DND-41 (cell line): ENCODE measurements around the gene PRSS33.

ENCODE experiments used
- ATAC-seq: fragments of 200-7000 bp; cut with Tn5 transposase; 3 replicates; pipeline ENCODE4 v1.9.1; 2021; ENCODE audit warnings: low read depth; ENCODE audit not compliant: insufficient read depth
- DNase-seq: peaks from one replicate; pipeline ENCODE4 v3.0.0-alpha.2; 2020
- H2AFZ ChIP-seq: 2 replicates; pipeline ENCODE4 v1.6.0; 2012; ENCODE audit warnings: low read depth, low read length
- H3K27ac ChIP-seq: 2 replicates; pipeline ENCODE4 v1.5.1; 2012; ENCODE audit warnings: low read length, inconsistent platforms
- H3K27me3 ChIP-seq: fragments of 200-600 bp; sonication (generic); 2 replicates; pipeline ENCODE4 v1.6.0; 2012; ENCODE audit warnings: low read length, mild to moderate bottlenecking, inconsistent platforms; ENCODE audit not compliant: insufficient read depth, poor library complexity
- H3K36me3 ChIP-seq: 2 replicates; pipeline ENCODE4 v1.5.1; 2012; ENCODE audit warnings: low read length, inconsistent platforms; ENCODE audit not compliant: insufficient read depth
- H3K4me1 ChIP-seq: 2 replicates; pipeline ENCODE4 v1.5.1; 2012; ENCODE audit warnings: mild to moderate bottlenecking, low read length; ENCODE audit not compliant: insufficient read depth
- H3K4me2 ChIP-seq: 2 replicates; pipeline ENCODE4 v1.6.0; 2012; ENCODE audit warnings: mild to moderate bottlenecking, moderate library complexity, low read length, inconsistent platforms; ENCODE audit not compliant: insufficient read depth
- H3K4me3 ChIP-seq, 2 experiments: fragments of 200-600 bp in 1 of 2; shearing (Covaris generic) in 1 of 2; 2 replicates each; pipeline ENCODE4 v1.5.1; 2012 to 2016; ENCODE audit warnings: inconsistent platforms in 2 of 2, low read length in 2 of 2, mild to moderate bottlenecking in 2 of 2, low read depth in 1 of 2, moderate library complexity in 1 of 2
- H3K79me2 ChIP-seq: 2 replicates; pipeline ENCODE4 v1.6.0; 2012; ENCODE audit warnings: low read length, inconsistent platforms; ENCODE audit not compliant: insufficient read depth
- H3K9ac ChIP-seq: 2 replicates; pipeline ENCODE4 v1.6.0; 2012; ENCODE audit warnings: low read depth, mild to moderate bottlenecking, inconsistent platforms, low read length, moderate library complexity
- H3K9me3 ChIP-seq: 2 replicates; pipeline ENCODE4 v1.5.1; 2012; ENCODE audit warnings: low read length, moderate library complexity, mild to moderate bottlenecking, inconsistent platforms; ENCODE audit not compliant: insufficient read depth, severe bottlenecking
- H4K20me1 ChIP-seq: 2 replicates; pipeline ENCODE4 v1.6.0; 2012; ENCODE audit warnings: low read length; ENCODE audit not compliant: insufficient read depth
- CTCF ChIP-seq: IDR thresholded peaks from 2 replicates; pipeline ENCODE4 v1.5.1; 2012; ENCODE audit warnings: borderline replicate concordance, low read length, moderate library complexity, mild to moderate bottlenecking; ENCODE audit not compliant: poor library complexity, severe bottlenecking; ENCODE audit errors: extremely low read depth
- EZH2 ChIP-seq: IDR thresholded peaks from 3 replicates; pipeline ENCODE4 v1.6.1; 2012; ENCODE audit warnings: borderline replicate concordance, low read depth, mild to moderate bottlenecking, moderate library complexity, low read length, inconsistent platforms; ENCODE audit not compliant: severe bottlenecking

Gene PRSS33

GRCh38 chr16:2787406-2787805, at the start of gene PRSS33:
Gene PRSS33, minus strand, starts transcription at chr16:2787560. Its CDS starts 1,013 bp downstream, at chr16:2786547.
- H3K9ac ChIP-seq, result no peak within 1 kb of the TSS
- H3K27ac ChIP-seq, result no peak within 1 kb of the TSS
- H3K4me3 ChIP-seq, result no peak within 1 kb of the TSS
- H3K9me3 ChIP-seq, result no peaks in the 10 kb centered on the region
- no peaks in the 10 kb centered on the region for H3K79me2 ChIP-seq
- no peak for TF ChIP-seq CTCF
- no peak for TF ChIP-seq EZH2
- no peaks in the 10 kb centered on the region for H3K4me1 ChIP-seq
- H4K20me1 ChIP-seq, result no peaks in the 10 kb centered on the region
- no peak within 1 kb of the TSS for H3K4me2 ChIP-seq
- H3K36me3 ChIP-seq, result no peaks in the 10 kb centered on the region
- no peak within 1 kb of the TSS for H2AFZ ChIP-seq
- peak; percentile 45; the same call in 1 of the 3 replicates for ATAC-seq
- DNase-seq, result no peak
- H3K27me3 ChIP-seq, result peaks cover 15% of the 10 kb centered on the region

GRCh38 chr16:2836646-2837508, 49.5 kb upstream of the PRSS33 start:
- Histone ChIP-seq H3K4me2 (no peak overlapping the region), H3K4me3 (no peak overlapping the region), H3K4me1 (no peaks in the 10 kb centered on the region), H3K27ac (no peak overlapping the region), H3K36me3 (no peaks in the 10 kb centered on the region), H3K27me3 (no peaks in the 10 kb centered on the region), H3K9me3 (no peaks in the 10 kb centered on the region), H3K9ac (no peak overlapping the region), H4K20me1 (no peaks in the 10 kb centered on the region), H2AFZ (no peak overlapping the region), H3K79me2 (no peaks in the 10 kb centered on the region)
- TF ChIP-seq CTCF, result no peak
- TF ChIP-seq EZH2, result no peak
- no peak for DNase-seq
- ATAC-seq, result no peak

- Histone ChIP-seq H3K4me3 (no peak overlapping the region), H3K9ac (no peak overlapping the region), H3K27me3 (no peaks in the 10 kb centered on the region), H2AFZ (no peak overlapping the region), H3K9me3 (no peaks in the 10 kb centered on the region), H3K4me1 (no peaks in the 10 kb centered on the region), H4K20me1 (no peaks in the 10 kb centered on the region), H3K4me2 (no peak overlapping the region), H3K27ac (no peak overlapping the region), H3K36me3 (no peaks in the 10 kb centered on the region), H3K79me2 (no peaks in the 10 kb centered on the region)
- DNase-seq, result no peak
- no peak for TF ChIP-seq EZH2
- TF ChIP-seq CTCF, result no peak
- ATAC-seq, result no peak
These were observed 48.5 kb upstream of the PRSS33 start for GRCh38 chr16:2835638-2836493.
